ENCODE results near the gene COX19. TPM values are rescaled to one million over a fixed set of nuclear protein-coding genes. Genes with fewer than 3 reads are reported as not detected.
A peak's percentile ranks its signal among the peaks of the same experiment; 100 is the strongest.

Gene COX19
- polyA plus RNA-seq, 1 donor: 33.5 TPM

GRCh38 chr7:983616-984071 is 8.3 kb upstream of the COX19 start:
- no CpG with 5 or more reads among the region's 20 CpGs for WGBS (ENCODE audit: insufficient coverage, low lambda C conversion rate)
- peak overlapping the region; percentile 95 for H3K27ac ChIP-seq (ENCODE audit: low read length)

GRCh38 chr7:983004-983615 is 7.8 kb upstream of the COX19 start, which contains the start of gene CYP2W1:
Gene CYP2W1 (plus strand): TSS chr7:983181. CDS start chr7:983212, 31 bp downstream.
- H3K27ac ChIP-seq (ENCODE audit: low read length): peak within 1 kb of the TSS; percentile 95
- DNase-seq: peak; percentile 84 to 91
- H3K27me3 ChIP-seq (ENCODE audit: control insufficient read depth, insufficient read depth, low read length): no peaks in the 10 kb centered on the region
- H3K9me3 ChIP-seq (ENCODE audit: control insufficient read depth, low read depth, low read length): peaks cover 31% of the 10 kb centered on the region
- peaks cover 67% of the 10 kb centered on the region for H3K4me1 ChIP-seq (ENCODE audit: control insufficient read depth, insufficient read depth, low read length)
- peak within 1 kb of the TSS; percentile 98 for H3K4me3 ChIP-seq (ENCODE audit: low read length)
- no CpG with 5 or more reads among the region's 34 CpGs for WGBS (ENCODE audit: insufficient coverage, low lambda C conversion rate)
- peaks cover 38% of the 10 kb centered on the region for H3K36me3 ChIP-seq (ENCODE audit: control insufficient read depth, insufficient read depth, low read length)

More at GRCh38 chr7:983616-984071, 8.3 kb upstream of the COX19 start:
- Histone ChIP-seq H3K9me3 (ENCODE audit: control insufficient read depth, low read depth, low read length) (peaks cover 35% of the 10 kb centered on the region), H3K4me3 (ENCODE audit: low read length) (peak overlapping the region; percentile 98), H3K4me1 (ENCODE audit: control insufficient read depth, insufficient read depth, low read length) (peaks cover 65% of the 10 kb centered on the region), H3K36me3 (ENCODE audit: control insufficient read depth, insufficient read depth, low read length) (peaks cover 44% of the 10 kb centered on the region), H3K27me3 (ENCODE audit: control insufficient read depth, insufficient read depth, low read length) (no peaks in the 10 kb centered on the region)
- no peak for DNase-seq

GRCh38 chr7:982511-983003 is 7.2 kb upstream of the COX19 start:
- H3K9me3 ChIP-seq (ENCODE audit: control insufficient read depth, low read depth, low read length): peaks cover 25% of the 10 kb centered on the region
- no CpG with 5 or more reads among the region's 10 CpGs for WGBS (ENCODE audit: insufficient coverage, low lambda C conversion rate)
- H3K4me3 ChIP-seq (ENCODE audit: low read length): no peak overlapping the region
- H3K27me3 ChIP-seq (ENCODE audit: control insufficient read depth, insufficient read depth, low read length): no peaks in the 10 kb centered on the region
- H3K4me1 ChIP-seq (ENCODE audit: control insufficient read depth, insufficient read depth, low read length): peaks cover 65% of the 10 kb centered on the region
- DNase-seq: no peak
- peak overlapping the region; percentile 95 for H3K27ac ChIP-seq (ENCODE audit: low read length)
- peaks cover 33% of the 10 kb centered on the region for H3K36me3 ChIP-seq (ENCODE audit: control insufficient read depth, insufficient read depth, low read length)

- Histone ChIP-seq H3K4me1 (ENCODE audit: control insufficient read depth, insufficient read depth, low read length) (peaks cover 66% of the 10 kb centered on the region), H3K36me3 (ENCODE audit: control insufficient read depth, insufficient read depth, low read length) (peaks cover 27% of the 10 kb centered on the region), H3K4me3 (ENCODE audit: low read length) (no peak overlapping the region), H3K27ac (ENCODE audit: low read length) (peak overlapping the region; percentile 95), H3K9me3 (ENCODE audit: control insufficient read depth, low read depth, low read length) (peaks cover 19% of the 10 kb centered on the region), H3K27me3 (ENCODE audit: control insufficient read depth, insufficient read depth, low read length) (no peaks in the 10 kb centered on the region)
- WGBS (ENCODE audit: insufficient coverage, low lambda C conversion rate): no CpG with 5 or more reads among the region's 19 CpGs
- DNase-seq: no peak
These were observed 6.6 kb upstream of the COX19 start for GRCh38 chr7:981793-982510.

- no peaks in the 10 kb centered on the region for H3K27me3 ChIP-seq (ENCODE audit: control insufficient read depth, insufficient read depth, low read length)
These were observed 4.7 kb upstream of the COX19 start for GRCh38 chr7:979886-980571.

GRCh38 chr7:979151-979550 is 3.8 kb upstream of the COX19 start:
- WGBS (ENCODE audit: insufficient coverage, low lambda C conversion rate): no CpG with 5 or more reads among the region's 16 CpGs
- peak; percentile 75 to 85 for DNase-seq
- Histone ChIP-seq H3K27me3 (ENCODE audit: control insufficient read depth, insufficient read depth, low read length) (no peaks in the 10 kb centered on the region), H3K36me3 (ENCODE audit: control insufficient read depth, insufficient read depth, low read length) (no peaks in the 10 kb centered on the region), H3K9me3 (ENCODE audit: control insufficient read depth, low read depth, low read length) (peaks cover 10% of the 10 kb centered on the region), H3K27ac (ENCODE audit: low read length) (peak overlapping the region; percentile 89), H3K4me1 (ENCODE audit: control insufficient read depth, insufficient read depth, low read length) (peaks cover 60% of the 10 kb centered on the region), H3K4me3 (ENCODE audit: low read length) (no peak overlapping the region)

More at GRCh38 chr7:979886-980571, 4.7 kb upstream of the COX19 start:
- WGBS (ENCODE audit: insufficient coverage, low lambda C conversion rate): no CpG with 5 or more reads among the region's 15 CpGs
- Histone ChIP-seq H3K27ac (ENCODE audit: low read length) (peak overlapping the region; percentile 89), H3K36me3 (ENCODE audit: control insufficient read depth, insufficient read depth, low read length) (peaks cover 7% of the 10 kb centered on the region), H3K9me3 (ENCODE audit: control insufficient read depth, low read depth, low read length) (peaks cover 14% of the 10 kb centered on the region), H3K4me1 (ENCODE audit: control insufficient read depth, insufficient read depth, low read length) (peaks cover 60% of the 10 kb centered on the region), H3K4me3 (ENCODE audit: low read length) (no peak overlapping the region)
- no peak for DNase-seq

GRCh38 chr7:978416-979091 is 3.2 kb upstream of the COX19 start:
- WGBS (ENCODE audit: insufficient coverage, low lambda C conversion rate): no CpG with 5 or more reads among the region's 24 CpGs
- no peaks in the 10 kb centered on the region for H3K27me3 ChIP-seq (ENCODE audit: control insufficient read depth, insufficient read depth, low read length)

GRCh38 chr7:978049-978346 is 2.6 kb upstream of the COX19 start:
- Histone ChIP-seq H3K4me1 (ENCODE audit: control insufficient read depth, insufficient read depth, low read length) (peaks cover 66% of the 10 kb centered on the region), H3K27ac (ENCODE audit: low read length) (peak overlapping the region; percentile 89), H3K36me3 (ENCODE audit: control insufficient read depth, insufficient read depth, low read length) (peaks cover 5% of the 10 kb centered on the region), H3K9me3 (ENCODE audit: control insufficient read depth, low read depth, low read length) (peaks cover 4% of the 10 kb centered on the region), H3K27me3 (ENCODE audit: control insufficient read depth, insufficient read depth, low read length) (no peaks in the 10 kb centered on the region), H3K4me3 (ENCODE audit: low read length) (peak overlapping the region; percentile 9)
- WGBS (ENCODE audit: insufficient coverage, low lambda C conversion rate): 27% methylated on average over 3 of the region's 7 CpGs
- no peak for DNase-seq

More at GRCh38 chr7:978416-979091, 3.2 kb upstream of the COX19 start:
- H3K9me3 ChIP-seq (ENCODE audit: control insufficient read depth, low read depth, low read length): peaks cover 8% of the 10 kb centered on the region
- H3K36me3 ChIP-seq (ENCODE audit: control insufficient read depth, insufficient read depth, low read length): no peaks in the 10 kb centered on the region
- H3K4me3 ChIP-seq (ENCODE audit: low read length): peak overlapping the region; percentile 9
- DNase-seq: peak; percentile 77 to 88
- peaks cover 60% of the 10 kb centered on the region for H3K4me1 ChIP-seq (ENCODE audit: control insufficient read depth, insufficient read depth, low read length)
- H3K27ac ChIP-seq (ENCODE audit: low read length): peak overlapping the region; percentile 89

- Histone ChIP-seq H3K4me3 (ENCODE audit: low read length) (peak overlapping the region; percentile 96), H3K36me3 (ENCODE audit: control insufficient read depth, insufficient read depth, low read length) (peaks cover 7% of the 10 kb centered on the region), H3K27me3 (ENCODE audit: control insufficient read depth, insufficient read depth, low read length) (no peaks in the 10 kb centered on the region), H3K4me1 (ENCODE audit: control insufficient read depth, insufficient read depth, low read length) (peaks cover 65% of the 10 kb centered on the region), H3K9me3 (ENCODE audit: control insufficient read depth, low read depth, low read length) (peaks cover 4% of the 10 kb centered on the region), H3K27ac (ENCODE audit: low read length) (peak overlapping the region; percentile 89)
- WGBS (ENCODE audit: insufficient coverage, low lambda C conversion rate): 20% methylated on average over 1 of the region's 19 CpGs
- DNase-seq: peak; percentile 95 to 99
These were observed 2.1 kb upstream of the COX19 start for GRCh38 chr7:977326-978048.
